B cell (primary cell): Measurements from ENCODE around the gene NPTX2. TPM values are rescaled to one million over a fixed set of nuclear protein-coding genes. Genes with fewer than 3 reads are reported as not detected.

Experiments used
- ATAC-seq: fragments of 200-7000 bp; cut with Tn5 transposase; one replicate; pipeline ENCODE4 v1.10.0; 2021; ENCODE audit warnings: low read depth, mild to moderate bottlenecking, moderate number of reproducible peaks, moderate library complexity
- CTCF ChIA-PET: fragments of 350-600 bp; sonication (Branson Sonifier 250); formaldehyde crosslinking; loops from one replicate; lab custom pipeline; 2021; ENCODE audit warnings: antibody characterized with exemption, inconsistent platforms; lab: Charles Lee
- POLR2A ChIA-PET: fragments of 350-600 bp; sonication (Branson Sonifier 250); formaldehyde crosslinking; loops from one replicate; lab custom pipeline; 2021; ENCODE audit warnings: antibody characterized with exemption; lab: Charles Lee
- DNase-seq: peaks from one replicate; pipeline ENCODE4 v3.0.0; 2013
- H2AFZ ChIP-seq: 2 replicates; pipeline ENCODE4 v1.6.1; 2012; ENCODE audit warnings: mild to moderate bottlenecking, low read depth, low read length; ENCODE audit not compliant: insufficient read depth, poor library complexity, severe bottlenecking
- H3K27ac ChIP-seq, 2 donors: 1 replicate in 1 of 2; 2 replicates in 1 of 2; pipeline ENCODE4 v1.5.1; 2012 to 2013; ENCODE audit warnings: low read length in 2 of 2, mild to moderate bottlenecking in 2 of 2, moderate library complexity in 1 of 2
- H3K27me3 ChIP-seq, 4 experiments: fragments of 200-600 bp in 1 of 4; sonication (generic) in 1 of 4; replicated peaks in 1 of 4; 1 replicate in 2 of 4; 2 replicates in 2 of 4; pipeline versions ENCODE4 v1.6.1 to v1.7.0; 2013 to 2016; ENCODE audit warnings: low read length in 3 of 4, mild to moderate bottlenecking in 2 of 4, mixed read lengths in 1 of 4, moderate library complexity in 1 of 4; ENCODE audit not compliant: insufficient read depth in 4 of 4, control insufficient read depth in 3 of 4; ENCODE audit errors: control extremely low read depth in 1 of 4
- H3K36me3 ChIP-seq, 2 experiments: replicated peaks in 1 of 2; 1 replicate in 1 of 2; 2 replicates in 1 of 2; pipeline versions ENCODE4 v1.6.1 to v1.7.1; 2013; ENCODE audit warnings: low read length in 1 of 2; ENCODE audit not compliant: insufficient read depth in 2 of 2, control insufficient read depth in 1 of 2; ENCODE audit errors: control extremely low read depth in 1 of 2, extremely low read depth in 1 of 2
- H3K4me1 ChIP-seq, 2 donors: fragments of 200-600 bp in 1 of 2; sonication (generic) in 1 of 2; 1 replicate in 1 of 2; 2 replicates in 1 of 2; pipeline versions ENCODE4 v1.5.1 to v1.6.1; 2013 to 2017; ENCODE audit warnings: low read length in 2 of 2; ENCODE audit not compliant: control insufficient read depth in 2 of 2, insufficient read depth in 2 of 2
- H3K4me2 ChIP-seq: replicated peaks from 2 replicates; pipeline ENCODE3; 2012; ENCODE audit warnings: mild to moderate bottlenecking, low read depth, low read length; ENCODE audit not compliant: poor library complexity, severe bottlenecking
- H3K4me3 ChIP-seq, 5 experiments: fragments of 200-600 bp in 1 of 5; sonication (generic) in 1 of 5; 1 replicate in 3 of 5; 2 replicates in 2 of 5; pipeline versions ENCODE4 v1.5.1 to v1.7.0; 2011 to 2016; ENCODE audit warnings: low read length in 4 of 5, mild to moderate bottlenecking in 4 of 5, low read depth in 2 of 5, control low read depth in 1 of 5, moderate library complexity in 1 of 5; ENCODE audit not compliant: insufficient read depth in 1 of 5; ENCODE audit errors: control extremely low read depth in 1 of 5, extremely low read depth in 1 of 5
- H3K79me2 ChIP-seq: fragments of 200-600 bp; sonication (generic); one replicate; pipeline ENCODE4 v1.6.0; 2016; ENCODE audit warnings: low read length; ENCODE audit not compliant: control insufficient read depth, insufficient read depth
- H3K9ac ChIP-seq: fragments of 200-600 bp; sonication (generic); 2 replicates; pipeline ENCODE4 v1.6.1; 2017; ENCODE audit warnings: mild to moderate bottlenecking, low read length, moderate library complexity
- H3K9me3 ChIP-seq, 3 donors: one replicate each; pipeline versions ENCODE4 v1.6.1 to v1.7.1; 2013; ENCODE audit warnings: low read length in 2 of 3; ENCODE audit not compliant: control insufficient read depth in 2 of 3, insufficient read depth in 1 of 3; ENCODE audit errors: control extremely low read depth in 1 of 3
- H4K20me1 ChIP-seq: 2 replicates; pipeline ENCODE4 v1.6.0; 2012; ENCODE audit warnings: mild to moderate bottlenecking, low read length; ENCODE audit not compliant: insufficient read depth, control insufficient read depth, poor library complexity, severe bottlenecking
- H3K27ac Mint-ChIP-seq: one replicate; pipeline ENCODE4 v1.8.0; 2021; ENCODE audit warnings: mixed read lengths
- H3K27me3 Mint-ChIP-seq: one replicate; pipeline ENCODE4 v1.8.0; 2021; ENCODE audit warnings: mixed read lengths
- H3K4me1 Mint-ChIP-seq: one replicate; pipeline ENCODE4 v1.8.0; 2021; ENCODE audit warnings: mixed read lengths
- H3K4me3 Mint-ChIP-seq: one replicate; pipeline ENCODE4 v1.8.0; 2021; ENCODE audit warnings: mixed read lengths
- H3K9me3 Mint-ChIP-seq: one replicate; pipeline ENCODE4 v1.8.0; 2022; ENCODE audit warnings: mixed read lengths; ENCODE audit not compliant: insufficient read depth
- EZH2 ChIP-seq: IDR thresholded peaks from 2 replicates; pipeline ENCODE4 v1.6.1; 2012; ENCODE audit warnings: borderline replicate concordance, low read depth, mild to moderate bottlenecking, moderate library complexity, low read length; ENCODE audit not compliant: insufficient read depth, poor library complexity, severe bottlenecking
- WGBS: methylation state at CpG from one replicate; pipeline ENCODE4 v1.1.5; 2013; ENCODE audit warnings: missing lambda C conversion rate; ENCODE audit not compliant: insufficient coverage; 5-methylcytosine and 5-hydroxymethylcytosine counted together
- intact Hi-C: fragments of 100-400 bp; cut with micrococcal nuclease; formaldehyde crosslinking; loops from one replicate; pipeline ENCODE4 v1.10.0; 2022
- polyA plus RNA-seq: library from polyadenylated mRNA; depleted of rRNA; stranded (reverse); fragments of >200 nt; gene quantifications from 2 replicates; pipeline ENCODE4 v1.2.3, GENCODE V29; 2012
- total RNA-seq, 2 donors: library from RNA; stranded (reverse); fragments of 120-200 nt in 1 of 2; gene quantifications; 1 replicate in 1 of 2; 2 replicates in 1 of 2; pipeline versions ENCODE4 v1.2.3 to v1.2.4, GENCODE V29; 2013 to 2022
- TF ChIP-seq, protein P1 (sequence below): fragments of 200-600 bp; IDR thresholded peaks from one replicate; pipeline ENCODE4 v1.8.0; 2022; ENCODE audit warnings: antibody characterized with exemption, mild to moderate bottlenecking

Gene NPTX2
- total and polyA plus RNA-seq, 2 donors (not counting 1 experiment from before 2014, with no cell fraction given) = not detected

DNA sequence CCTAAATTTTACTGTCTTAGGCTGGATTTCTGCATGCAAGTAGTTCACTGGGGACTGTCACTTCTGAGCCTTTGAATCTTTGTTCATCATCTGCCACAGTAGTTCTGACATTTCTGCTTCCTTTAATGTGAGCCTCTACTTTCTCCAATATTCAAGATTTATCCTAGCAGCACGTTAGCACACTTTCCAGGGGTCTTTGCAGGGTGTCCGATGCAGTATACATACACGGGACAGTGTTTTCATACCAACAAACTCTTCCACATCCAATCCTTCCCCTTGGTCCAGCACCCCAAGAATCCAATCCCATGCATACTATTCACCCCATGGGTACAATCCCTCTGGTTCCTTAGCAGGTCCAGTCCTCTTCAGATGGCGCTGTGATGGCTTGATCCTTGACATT, 22.7 kb upstream of the NPTX2 start:
- Mint-ChIP-seq H3K9me3 (no peaks in the 10 kb centered on the region), H3K27me3 (peaks cover 5% of the 10 kb centered on the region), H3K4me1 (no peaks in the 10 kb centered on the region), H3K4me3 (no peak overlapping the region), H3K27ac (no peak overlapping the region)
- WGBS = 85% methylated on average over 4 of the region's 4 CpGs
- Histone ChIP-seq H3K27me3 (no peaks in the 10 kb centered on the region), H3K79me2 (no peaks in the 10 kb centered on the region), H4K20me1 (no peaks in the 10 kb centered on the region), H3K9me3 (no peaks in the 10 kb centered on the region), H3K9ac (no peak overlapping the region), H3K4me1 (no peaks in the 10 kb centered on the region), H3K36me3 (no peaks in the 10 kb centered on the region), H3K4me3 (no peak overlapping the region), H3K27ac (no peak overlapping the region), H2AFZ (no peak overlapping the region), H3K4me2 (no peak overlapping the region)
- ChIA-PET CTCF (no interaction called here), POLR2A (no interaction called here)
- no peak for ATAC-seq
- intact Hi-C loops = no loop called here
- TF ChIP-seq, protein P1, sequence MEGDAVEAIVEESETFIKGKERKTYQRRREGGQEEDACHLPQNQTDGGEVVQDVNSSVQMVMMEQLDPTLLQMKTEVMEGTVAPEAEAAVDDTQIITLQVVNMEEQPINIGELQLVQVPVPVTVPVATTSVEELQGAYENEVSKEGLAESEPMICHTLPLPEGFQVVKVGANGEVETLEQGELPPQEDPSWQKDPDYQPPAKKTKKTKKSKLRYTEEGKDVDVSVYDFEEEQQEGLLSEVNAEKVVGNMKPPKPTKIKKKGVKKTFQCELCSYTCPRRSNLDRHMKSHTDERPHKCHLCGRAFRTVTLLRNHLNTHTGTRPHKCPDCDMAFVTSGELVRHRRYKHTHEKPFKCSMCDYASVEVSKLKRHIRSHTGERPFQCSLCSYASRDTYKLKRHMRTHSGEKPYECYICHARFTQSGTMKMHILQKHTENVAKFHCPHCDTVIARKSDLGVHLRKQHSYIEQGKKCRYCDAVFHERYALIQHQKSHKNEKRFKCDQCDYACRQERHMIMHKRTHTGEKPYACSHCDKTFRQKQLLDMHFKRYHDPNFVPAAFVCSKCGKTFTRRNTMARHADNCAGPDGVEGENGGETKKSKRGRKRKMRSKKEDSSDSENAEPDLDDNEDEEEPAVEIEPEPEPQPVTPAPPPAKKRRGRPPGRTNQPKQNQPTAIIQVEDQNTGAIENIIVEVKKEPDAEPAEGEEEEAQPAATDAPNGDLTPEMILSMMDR = no peak
- no peak for TF ChIP-seq EZH2
- no peak for DNase-seq

DNA sequence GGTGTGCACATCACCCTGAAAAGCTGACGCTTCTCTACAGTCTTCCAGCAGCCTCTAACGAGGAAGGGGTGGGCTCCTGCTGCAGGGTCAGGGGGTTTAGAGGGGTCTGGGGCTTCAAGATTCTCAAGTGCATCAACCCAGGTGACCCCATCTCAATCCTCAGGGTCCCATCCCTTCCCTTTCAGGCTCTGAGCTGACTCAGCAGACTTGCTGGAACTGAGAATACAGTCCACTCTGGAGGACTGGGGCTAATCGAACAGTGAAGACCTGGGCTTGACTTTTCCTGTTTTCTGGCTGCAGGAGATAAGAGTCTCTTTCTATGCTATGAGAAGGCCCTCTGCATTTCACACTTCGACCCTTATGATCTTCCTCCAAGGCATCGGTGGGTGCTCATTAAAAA, 22.3 kb upstream of the NPTX2 start:
- Histone ChIP-seq H3K9me3 (no peaks in the 10 kb centered on the region), H3K79me2 (no peaks in the 10 kb centered on the region), H3K27me3 (no peaks in the 10 kb centered on the region), H3K27ac (no peak overlapping the region), H3K36me3 (no peaks in the 10 kb centered on the region), H3K4me2 (no peak overlapping the region), H2AFZ (no peak overlapping the region), H3K4me1 (no peaks in the 10 kb centered on the region), H3K9ac (no peak overlapping the region), H4K20me1 (no peaks in the 10 kb centered on the region), H3K4me3 (no peak overlapping the region)
- no peaks in the 10 kb centered on the region for H3K9me3 Mint-ChIP-seq
- ChIA-PET POLR2A (no interaction called here), CTCF (no interaction called here)
- 85% methylated on average over 4 of the region's 5 CpGs for WGBS
- no peak overlapping the region for H3K27ac Mint-ChIP-seq
- intact Hi-C loops = no loop called here
- ATAC-seq = no peak
- no peak for DNase-seq
- TF ChIP-seq, protein P1 = no peak
- TF ChIP-seq EZH2 = no peak
- peaks cover 5% of the 10 kb centered on the region for H3K27me3 Mint-ChIP-seq
- H3K4me3 Mint-ChIP-seq = no peak overlapping the region
- no peaks in the 10 kb centered on the region for H3K4me1 Mint-ChIP-seq
